ENCODE results near the gene ADAM12. TPM values are rescaled to one million over a fixed set of nuclear protein-coding genes. Genes with fewer than 3 reads are reported as not detected.

The ADAM12 gene
- polyA plus RNA-seq, 1 donor from 2014 or later: 0.09 TPM

DNA sequence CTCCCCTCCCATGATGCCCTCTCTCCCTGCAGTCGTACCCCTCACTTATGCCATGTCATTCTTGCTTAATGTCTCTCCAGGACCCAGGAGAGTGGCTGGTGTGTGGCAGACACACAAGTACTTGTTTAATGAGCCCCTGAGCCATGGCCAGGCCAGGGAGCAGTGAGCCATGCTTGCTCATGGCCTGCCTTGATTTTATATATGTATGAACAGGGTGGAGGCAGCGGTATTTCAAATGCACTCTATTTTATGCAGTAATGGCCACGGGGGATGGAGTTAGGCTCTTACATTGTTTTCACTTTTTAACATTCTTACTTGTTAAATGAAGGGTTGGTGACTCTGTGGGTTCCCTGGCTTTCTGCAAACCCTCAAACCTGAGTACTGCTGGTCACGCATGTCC lies 347.2 kb downstream of the ADAM12 start:
- Histone ChIP-seq H3K9ac (ENCODE audit: low read length) (no peak overlapping the region), H3K4me2 (ENCODE audit: low read length) (no peak overlapping the region)

DNA sequence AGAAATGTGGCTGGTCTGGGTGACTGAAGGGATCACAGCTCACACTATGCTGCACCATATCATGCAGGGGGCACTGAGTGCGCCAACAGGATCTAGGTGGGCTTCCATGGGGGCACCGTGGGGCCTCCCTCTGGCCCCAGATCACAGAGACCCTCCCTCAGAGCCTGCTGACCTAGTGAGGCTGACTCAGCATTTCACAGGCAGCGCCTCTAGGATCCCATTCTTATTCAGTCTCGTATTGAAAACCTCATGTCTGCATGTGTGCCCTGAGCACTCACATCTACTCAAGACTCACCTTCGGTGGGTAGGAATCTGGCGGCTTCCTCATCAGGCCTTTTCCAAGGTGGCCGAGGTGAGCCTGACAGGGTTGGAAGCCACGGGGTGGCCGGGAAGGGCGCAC lies 350.3 kb downstream of the ADAM12 start:
- Histone ChIP-seq H3K9ac (ENCODE audit: low read length) (no peak overlapping the region), H3K4me2 (ENCODE audit: low read length) (no peak overlapping the region), H3K27me3 (ENCODE audit: insufficient read depth, low read depth, low read length) (no peaks in the 10 kb centered on the region), H4K20me1 (ENCODE audit: insufficient read depth) (no peaks in the 10 kb centered on the region), H3K27ac (ENCODE audit: low read length) (no peak overlapping the region), H2AFZ (ENCODE audit: low read depth, low read length) (no peak overlapping the region), H3K36me3 (ENCODE audit: insufficient read depth, low read length) (no peaks in the 10 kb centered on the region), H3K4me3 (ENCODE audit: low read length) (no peak overlapping the region), H3K9me3 (ENCODE audit: low read length) (no peaks in the 10 kb centered on the region), H3F3A (ENCODE audit: insufficient read depth, low read length, poor library complexity, severe bottlenecking) (no peaks in the 10 kb centered on the region), H3K9me2 (ENCODE audit: insufficient read depth, low read length) (no peaks in the 10 kb centered on the region), H3K79me2 (replicated peaks; ENCODE audit: insufficient read depth, low read length) (no peaks in the 10 kb centered on the region)
- TF ChIP-seq, protein P1, sequence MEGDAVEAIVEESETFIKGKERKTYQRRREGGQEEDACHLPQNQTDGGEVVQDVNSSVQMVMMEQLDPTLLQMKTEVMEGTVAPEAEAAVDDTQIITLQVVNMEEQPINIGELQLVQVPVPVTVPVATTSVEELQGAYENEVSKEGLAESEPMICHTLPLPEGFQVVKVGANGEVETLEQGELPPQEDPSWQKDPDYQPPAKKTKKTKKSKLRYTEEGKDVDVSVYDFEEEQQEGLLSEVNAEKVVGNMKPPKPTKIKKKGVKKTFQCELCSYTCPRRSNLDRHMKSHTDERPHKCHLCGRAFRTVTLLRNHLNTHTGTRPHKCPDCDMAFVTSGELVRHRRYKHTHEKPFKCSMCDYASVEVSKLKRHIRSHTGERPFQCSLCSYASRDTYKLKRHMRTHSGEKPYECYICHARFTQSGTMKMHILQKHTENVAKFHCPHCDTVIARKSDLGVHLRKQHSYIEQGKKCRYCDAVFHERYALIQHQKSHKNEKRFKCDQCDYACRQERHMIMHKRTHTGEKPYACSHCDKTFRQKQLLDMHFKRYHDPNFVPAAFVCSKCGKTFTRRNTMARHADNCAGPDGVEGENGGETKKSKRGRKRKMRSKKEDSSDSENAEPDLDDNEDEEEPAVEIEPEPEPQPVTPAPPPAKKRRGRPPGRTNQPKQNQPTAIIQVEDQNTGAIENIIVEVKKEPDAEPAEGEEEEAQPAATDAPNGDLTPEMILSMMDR (IDR thresholded peaks at IDR 0.05; ENCODE audit: poor library complexity, severe bottlenecking): no peak
- TF ChIP-seq EP300 (conservative IDR thresholded peaks at IDR 0.05; ENCODE audit: poor library complexity, severe bottlenecking) (no peak), POLR2AphosphoS5 (IDR thresholded peaks at IDR 0.05) (no peak), SMC3 (conservative IDR thresholded peaks at IDR 0.05; ENCODE audit: poor library complexity) (no peak), EZH2 (IDR thresholded peaks at IDR 0.05; ENCODE audit: borderline replicate concordance, insufficient read depth, low read length, poor library complexity, severe bottlenecking) (no peak), RAD21 (conservative IDR thresholded peaks at IDR 0.05) (no peak), TAF1 (IDR thresholded peaks at IDR 0.05; ENCODE audit: low read depth) (no peak), MXI1 (conservative IDR thresholded peaks at IDR 0.05; ENCODE audit: poor library complexity, severe bottlenecking) (no peak)
- TF ChIP-seq, protein P2, sequence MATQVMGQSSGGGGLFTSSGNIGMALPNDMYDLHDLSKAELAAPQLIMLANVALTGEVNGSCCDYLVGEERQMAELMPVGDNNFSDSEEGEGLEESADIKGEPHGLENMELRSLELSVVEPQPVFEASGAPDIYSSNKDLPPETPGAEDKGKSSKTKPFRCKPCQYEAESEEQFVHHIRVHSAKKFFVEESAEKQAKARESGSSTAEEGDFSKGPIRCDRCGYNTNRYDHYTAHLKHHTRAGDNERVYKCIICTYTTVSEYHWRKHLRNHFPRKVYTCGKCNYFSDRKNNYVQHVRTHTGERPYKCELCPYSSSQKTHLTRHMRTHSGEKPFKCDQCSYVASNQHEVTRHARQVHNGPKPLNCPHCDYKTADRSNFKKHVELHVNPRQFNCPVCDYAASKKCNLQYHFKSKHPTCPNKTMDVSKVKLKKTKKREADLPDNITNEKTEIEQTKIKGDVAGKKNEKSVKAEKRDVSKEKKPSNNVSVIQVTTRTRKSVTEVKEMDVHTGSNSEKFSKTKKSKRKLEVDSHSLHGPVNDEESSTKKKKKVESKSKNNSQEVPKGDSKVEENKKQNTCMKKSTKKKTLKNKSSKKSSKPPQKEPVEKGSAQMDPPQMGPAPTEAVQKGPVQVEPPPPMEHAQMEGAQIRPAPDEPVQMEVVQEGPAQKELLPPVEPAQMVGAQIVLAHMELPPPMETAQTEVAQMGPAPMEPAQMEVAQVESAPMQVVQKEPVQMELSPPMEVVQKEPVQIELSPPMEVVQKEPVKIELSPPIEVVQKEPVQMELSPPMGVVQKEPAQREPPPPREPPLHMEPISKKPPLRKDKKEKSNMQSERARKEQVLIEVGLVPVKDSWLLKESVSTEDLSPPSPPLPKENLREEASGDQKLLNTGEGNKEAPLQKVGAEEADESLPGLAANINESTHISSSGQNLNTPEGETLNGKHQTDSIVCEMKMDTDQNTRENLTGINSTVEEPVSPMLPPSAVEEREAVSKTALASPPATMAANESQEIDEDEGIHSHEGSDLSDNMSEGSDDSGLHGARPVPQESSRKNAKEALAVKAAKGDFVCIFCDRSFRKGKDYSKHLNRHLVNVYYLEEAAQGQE (IDR thresholded peaks at IDR 0.05; ENCODE audit: borderline replicate concordance): no peak

More for the DNA sequence above, 347.2 kb downstream of the ADAM12 start:
- Histone ChIP-seq H3K4me3 (ENCODE audit: low read length) (no peak overlapping the region), H3K79me2 (replicated peaks; ENCODE audit: insufficient read depth, low read length) (no peaks in the 10 kb centered on the region), H3K36me3 (ENCODE audit: insufficient read depth, low read length) (no peaks in the 10 kb centered on the region), H3K27ac (ENCODE audit: low read length) (no peak overlapping the region), H3K9me3 (ENCODE audit: low read length) (no peaks in the 10 kb centered on the region), H3K9me2 (ENCODE audit: insufficient read depth, low read length) (no peaks in the 10 kb centered on the region), H3F3A (ENCODE audit: insufficient read depth, low read length, poor library complexity, severe bottlenecking) (no peaks in the 10 kb centered on the region), H2AFZ (ENCODE audit: low read depth, low read length) (no peak overlapping the region), H3K27me3 (ENCODE audit: insufficient read depth, low read depth, low read length) (no peaks in the 10 kb centered on the region), H4K20me1 (ENCODE audit: insufficient read depth) (no peaks in the 10 kb centered on the region)
- TF ChIP-seq TAF1 (IDR thresholded peaks at IDR 0.05; ENCODE audit: low read depth) (no peak), POLR2AphosphoS5 (IDR thresholded peaks at IDR 0.05) (no peak), RAD21 (conservative IDR thresholded peaks at IDR 0.05) (no peak)

DNA sequence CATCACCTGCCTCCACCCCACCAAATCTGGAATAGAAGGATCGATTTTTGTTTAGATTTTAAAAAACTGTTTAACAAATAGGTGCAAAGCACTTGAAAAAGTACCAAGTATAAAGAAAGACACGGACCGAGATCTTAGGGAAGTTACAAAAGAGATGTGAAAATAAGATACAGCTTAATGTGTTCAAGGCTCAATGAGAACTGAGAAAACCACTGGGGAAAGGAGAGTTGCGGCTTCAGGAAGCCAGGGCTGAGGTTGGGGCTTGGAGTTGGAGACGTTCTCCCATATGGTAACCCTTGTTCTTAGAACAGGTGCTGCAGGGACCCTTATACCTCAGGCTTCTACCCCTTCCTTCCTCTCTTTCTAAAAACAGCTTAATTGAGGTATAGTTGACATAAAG lies 351.8 kb downstream of the ADAM12 start:
- H4K20me1 ChIP-seq (ENCODE audit: insufficient read depth): no peaks in the 10 kb centered on the region
- H3K9me3 ChIP-seq (ENCODE audit: low read length): no peaks in the 10 kb centered on the region
- H3K9ac ChIP-seq (ENCODE audit: low read length): no peak overlapping the region
- no peaks in the 10 kb centered on the region for H3K79me2 ChIP-seq (replicated peaks; ENCODE audit: insufficient read depth, low read length)
- no peaks in the 10 kb centered on the region for H3K9me2 ChIP-seq (ENCODE audit: insufficient read depth, low read length)
- H3F3A ChIP-seq (ENCODE audit: insufficient read depth, low read length, poor library complexity, severe bottlenecking): no peaks in the 10 kb centered on the region
- no peaks in the 10 kb centered on the region for H3K27me3 ChIP-seq (ENCODE audit: insufficient read depth, low read depth, low read length)
- TF ChIP-seq EZH2 (IDR thresholded peaks at IDR 0.05; ENCODE audit: borderline replicate concordance, insufficient read depth, low read length, poor library complexity, severe bottlenecking) (no peak), SMC3 (conservative IDR thresholded peaks at IDR 0.05; ENCODE audit: poor library complexity) (no peak), RAD21 (conservative IDR thresholded peaks at IDR 0.05) (no peak), TAF1 (IDR thresholded peaks at IDR 0.05; ENCODE audit: low read depth) (no peak), EP300 (conservative IDR thresholded peaks at IDR 0.05; ENCODE audit: poor library complexity, severe bottlenecking) (no peak), MXI1 (conservative IDR thresholded peaks at IDR 0.05; ENCODE audit: poor library complexity, severe bottlenecking) (no peak), POLR2AphosphoS5 (IDR thresholded peaks at IDR 0.05) (no peak)
- TF ChIP-seq, protein P2 (IDR thresholded peaks at IDR 0.05; ENCODE audit: borderline replicate concordance): no peak
- TF ChIP-seq, protein P1 (IDR thresholded peaks at IDR 0.05; ENCODE audit: poor library complexity, severe bottlenecking): no peak
- H3K27ac ChIP-seq (ENCODE audit: low read length): no peak overlapping the region
- no peak overlapping the region for H3K4me2 ChIP-seq (ENCODE audit: low read length)
- no peak overlapping the region for H2AFZ ChIP-seq (ENCODE audit: low read depth, low read length)
- H3K4me3 ChIP-seq (ENCODE audit: low read length): no peak overlapping the region
- H3K36me3 ChIP-seq (ENCODE audit: insufficient read depth, low read length): no peaks in the 10 kb centered on the region
